NCI-H2196 (cell line): Measurements from ENCODE around the gene LHFPL6.

Experiments used
- DNase-seq: peaks from one replicate; lab custom pipeline; 2025; ENCODE audit not compliant: unreplicated experiment; lab: John Stamatoyannopoulos, UW

Gene LHFPL6

GRCh38 chr13:39418424-39418823 lies 184.6 kb downstream of the LHFPL6 start:
- DNase-seq: no peak

GRCh38 chr13:39417643-39418042 lies 185.3 kb downstream of the LHFPL6 start:
- no peak for DNase-seq

GRCh38 chr13:39417131-39417530 lies 185.9 kb downstream of the LHFPL6 start:
- no peak for DNase-seq

GRCh38 chr13:39415008-39415802 lies 187.8 kb downstream of the LHFPL6 start:
- DNase-seq: no peak

- DNase-seq: no peak
Measured at GRCh38 chr13:39414339-39414738, 188.7 kb downstream of the LHFPL6 start.

DNA sequence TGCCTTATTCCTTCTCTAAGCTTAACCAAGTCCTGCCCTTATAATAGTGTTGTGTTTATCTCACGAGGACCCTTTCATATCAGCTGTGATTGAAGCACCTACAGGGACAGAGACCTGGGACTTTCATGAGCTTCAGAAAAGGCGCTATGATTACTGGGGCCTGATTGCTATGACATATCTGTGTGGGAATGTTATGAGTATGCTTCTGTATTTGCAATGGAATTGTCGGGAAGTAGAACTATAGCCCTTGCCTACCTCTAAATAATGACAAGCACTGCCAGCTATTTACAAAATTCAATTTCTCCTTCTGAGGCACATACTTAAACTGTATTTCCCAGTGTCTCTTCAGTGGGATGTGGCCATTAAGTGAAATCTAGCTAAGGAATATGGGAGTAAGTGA lies 191.5 kb downstream of the LHFPL6 start:
- DNase-seq: no peak

DNA sequence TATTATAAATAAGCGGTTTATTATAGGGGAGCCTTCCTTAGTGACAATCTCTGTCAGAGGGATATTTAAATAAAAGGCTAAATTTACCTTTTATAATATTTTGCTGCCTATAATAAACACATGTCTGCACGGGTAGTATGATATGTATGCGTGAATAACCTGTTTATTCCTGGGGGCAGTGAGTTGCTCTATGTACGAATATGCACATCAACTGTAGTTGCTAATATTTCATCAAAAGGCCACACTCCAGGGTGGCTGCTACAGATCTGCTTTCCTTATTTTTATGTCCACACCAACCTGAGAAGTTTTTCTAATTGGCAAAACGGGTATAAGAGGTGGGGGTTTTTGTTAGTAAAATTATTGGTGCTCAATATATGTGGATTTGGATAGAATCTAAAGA lies 192.0 kb downstream of the LHFPL6 start:
- DNase-seq: no peak

DNA sequence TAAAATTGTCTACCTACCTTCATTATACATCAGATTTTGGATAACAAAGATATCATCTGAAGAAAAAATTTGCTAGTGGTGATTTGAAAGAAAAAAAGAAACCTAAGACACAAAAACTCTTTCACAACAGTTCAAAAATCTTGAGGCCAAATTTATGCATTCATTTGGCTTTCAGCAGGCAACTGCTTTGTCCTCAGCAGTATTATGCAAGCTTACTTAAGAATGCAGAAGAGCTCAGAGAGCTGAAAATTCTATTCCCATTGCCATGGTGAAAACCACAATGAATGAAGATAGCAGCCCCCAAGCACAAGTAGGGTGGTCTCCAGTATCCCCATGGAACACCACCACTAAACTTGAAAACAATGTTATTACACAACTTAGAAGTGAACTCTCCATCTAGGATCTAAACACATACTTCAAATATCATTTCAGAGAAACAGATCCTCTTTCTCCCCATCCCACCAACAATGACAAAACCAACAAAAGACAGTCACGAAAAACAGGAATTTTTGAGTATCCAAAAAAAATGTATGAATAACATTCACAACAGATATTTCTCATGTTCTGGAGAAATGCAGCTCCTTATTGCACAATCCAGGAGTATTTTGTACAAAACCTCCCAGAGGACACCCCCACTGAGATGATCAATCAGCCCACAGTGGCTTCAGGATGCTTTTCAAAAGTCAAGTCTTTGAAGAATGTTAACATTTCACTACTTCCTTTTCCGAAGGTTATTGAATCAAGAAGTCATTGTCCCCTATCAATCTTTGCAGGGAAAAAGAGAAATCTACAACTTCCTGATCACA lies 192.7 kb downstream of the LHFPL6 start:
- no peak for DNase-seq

DNA sequence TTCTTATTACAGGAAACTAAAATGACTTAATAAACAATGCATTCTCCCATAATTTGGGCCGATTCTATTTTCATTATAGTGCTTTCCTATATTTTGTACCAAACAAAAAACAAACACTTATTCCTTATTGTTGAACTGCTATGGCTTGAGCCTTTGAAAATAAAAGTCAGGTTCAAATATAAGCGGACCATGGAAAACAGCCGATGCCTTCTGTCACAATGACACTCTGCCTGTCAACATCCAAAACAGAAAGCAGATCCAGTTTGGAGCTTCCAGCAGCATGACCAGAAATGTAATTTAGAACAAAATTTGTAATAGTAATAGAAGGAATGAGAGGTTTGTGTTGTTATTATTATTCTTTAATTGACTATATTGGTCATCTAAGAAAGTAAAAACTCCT lies 194.5 kb downstream of the LHFPL6 start:
- no peak for DNase-seq

DNA sequence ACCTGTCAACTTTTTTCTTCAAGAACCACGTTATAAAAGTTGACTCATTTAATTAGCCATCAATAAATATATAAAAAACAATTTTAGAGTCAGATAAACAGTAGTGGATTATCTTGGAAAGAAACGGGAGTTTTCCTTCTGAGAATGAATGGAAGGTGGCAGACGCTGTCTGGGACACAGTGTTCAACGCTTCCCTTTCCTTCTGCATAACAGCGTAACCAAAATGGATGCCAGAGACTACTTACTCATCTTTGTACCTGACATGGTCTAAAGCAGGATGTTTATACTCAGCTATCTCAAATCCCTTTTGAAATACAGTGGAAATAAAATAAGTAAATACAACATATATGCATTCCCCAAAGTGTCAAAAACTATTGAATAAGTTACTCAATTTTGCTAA lies 195.2 kb downstream of the LHFPL6 start:
- no peak for DNase-seq

DNA sequence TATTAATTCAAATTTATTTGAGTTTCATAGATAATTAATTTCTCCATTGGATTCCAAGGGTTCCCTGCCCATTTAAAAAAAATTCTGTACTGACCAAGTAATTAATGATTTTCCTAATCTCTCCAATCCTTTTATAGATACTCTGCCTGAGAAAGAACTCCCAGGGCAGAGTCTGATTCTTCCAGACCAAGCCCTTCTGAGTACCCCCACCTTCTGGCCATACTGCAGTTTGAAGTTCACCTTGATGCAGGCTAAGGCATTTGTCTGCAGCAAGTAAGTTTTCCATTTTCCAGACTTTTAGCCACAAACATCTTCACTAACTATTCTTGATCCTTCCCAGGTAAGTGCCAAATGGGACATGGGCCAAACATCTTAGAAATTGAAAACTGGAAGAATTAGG lies 195.9 kb downstream of the LHFPL6 start:
- no peak for DNase-seq

- DNase-seq: no peak
Measured at GRCh38 chr13:39406688-39407087, 196.3 kb downstream of the LHFPL6 start.

- no peak for DNase-seq
Measured at GRCh38 chr13:39405596-39406205, 197.3 kb downstream of the LHFPL6 start.

- DNase-seq: no peak
Measured at GRCh38 chr13:39405107-39405506, 197.9 kb downstream of the LHFPL6 start.

DNA sequence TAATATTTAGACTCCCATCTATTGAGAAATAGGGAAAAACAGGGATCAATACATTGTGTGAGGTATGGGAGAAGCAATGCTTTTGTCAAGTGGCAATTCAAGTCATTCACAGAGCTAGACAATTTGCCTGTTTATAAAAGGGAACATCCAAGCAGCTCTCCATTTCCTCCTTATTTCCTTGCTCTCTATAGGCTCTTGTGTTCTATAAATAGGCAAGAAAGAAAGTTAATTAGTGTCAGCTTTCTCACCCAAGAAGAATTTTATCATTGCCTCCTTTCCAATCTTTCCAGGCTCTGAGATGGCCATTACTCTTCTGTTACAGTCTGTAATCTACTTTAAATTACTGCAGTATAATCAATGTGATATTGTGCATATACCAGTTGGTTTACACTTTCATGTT lies 199.9 kb downstream of the LHFPL6 start:
- no peak for DNase-seq

DNA sequence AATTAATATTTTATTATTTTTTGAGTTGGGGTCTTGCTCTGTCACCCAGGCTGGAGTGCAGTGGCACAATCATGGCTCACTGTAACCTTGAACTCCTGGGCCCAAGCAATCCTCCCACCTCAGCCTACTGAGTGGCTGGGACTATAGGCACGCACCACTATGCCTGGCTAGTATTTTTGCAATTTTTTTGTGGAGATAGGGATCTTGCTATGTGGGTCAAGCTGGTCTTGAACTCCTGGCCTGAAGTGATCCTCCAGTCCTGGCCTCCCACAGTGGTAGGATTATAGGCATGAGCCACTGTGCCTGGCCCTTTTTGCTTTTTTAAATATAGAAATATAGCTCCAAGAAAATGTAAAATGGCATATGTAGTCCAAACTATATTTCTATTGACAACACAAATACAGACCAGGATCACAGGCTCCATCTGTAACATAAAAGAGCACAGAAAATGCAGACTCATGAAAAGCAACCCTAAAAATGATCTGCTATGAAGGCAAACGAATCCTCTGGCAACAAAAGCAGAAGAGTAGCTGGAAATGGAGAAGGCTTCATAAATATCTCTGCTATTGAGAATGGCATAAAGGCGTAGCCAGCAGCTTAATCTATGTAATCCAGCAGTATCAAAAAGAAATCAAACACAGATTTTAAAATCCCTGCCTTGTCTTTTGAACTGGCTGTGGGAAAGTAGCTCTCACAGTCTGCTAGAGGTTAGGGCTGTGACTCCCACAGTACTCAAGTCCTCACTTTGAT lies 200.6 kb downstream of the LHFPL6 start:
- no peak for DNase-seq

DNA sequence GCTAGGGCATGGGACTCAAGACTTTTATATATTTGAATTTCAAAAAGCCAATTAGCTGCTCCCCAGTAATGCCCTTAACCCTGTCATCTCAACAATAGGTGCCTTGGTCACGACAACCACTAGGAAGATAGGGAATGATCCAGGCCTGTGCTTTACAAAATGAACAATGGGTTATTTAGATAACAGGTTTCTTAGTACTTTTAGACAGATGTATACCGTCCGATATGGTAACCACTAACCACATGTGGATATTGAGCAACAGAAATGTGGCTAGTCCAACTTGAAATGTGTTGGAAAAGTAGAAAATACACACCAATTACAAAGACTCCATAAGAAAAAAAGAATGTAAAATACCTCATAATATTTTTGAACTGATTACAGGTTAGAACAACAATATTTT lies 201.2 kb downstream of the LHFPL6 start:
- no peak for DNase-seq

GRCh38 chr13:39401046-39401705 lies 201.8 kb downstream of the LHFPL6 start:
- no peak for DNase-seq

GRCh38 chr13:39399102-39399501 lies 203.9 kb downstream of the LHFPL6 start:
- DNase-seq: no peak

DNA sequence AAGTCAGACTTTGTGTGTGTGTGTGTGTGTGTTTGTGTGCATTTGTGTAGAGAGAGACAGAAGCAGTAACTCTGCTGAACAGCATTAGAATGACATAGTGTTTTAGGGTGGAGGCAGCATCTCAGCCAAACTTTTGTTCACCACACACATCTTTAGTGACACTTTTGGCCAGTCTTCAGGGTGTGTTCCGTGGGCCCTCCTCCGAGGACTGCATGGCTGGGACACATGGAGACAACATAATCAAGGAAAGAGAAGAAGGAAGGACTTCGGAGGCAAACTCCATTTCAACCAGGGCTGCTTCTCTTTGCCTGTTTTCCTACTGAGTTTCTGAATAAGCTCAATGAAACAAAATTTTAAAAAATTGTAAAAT lies 205.1 kb downstream of the LHFPL6 start:
- no peak for DNase-seq
